ENCODE measurements around the gene UPK3A. TPM values are rescaled to one million over a fixed set of nuclear protein-coding genes. Genes with fewer than 3 reads are reported as not detected.

UPK3A gene
- total and polyA plus RNA-seq, 10 of the 15 experiments (the other 5 are each of a cell fraction or from before 2014, with no cell fraction given): not detected

DNA sequence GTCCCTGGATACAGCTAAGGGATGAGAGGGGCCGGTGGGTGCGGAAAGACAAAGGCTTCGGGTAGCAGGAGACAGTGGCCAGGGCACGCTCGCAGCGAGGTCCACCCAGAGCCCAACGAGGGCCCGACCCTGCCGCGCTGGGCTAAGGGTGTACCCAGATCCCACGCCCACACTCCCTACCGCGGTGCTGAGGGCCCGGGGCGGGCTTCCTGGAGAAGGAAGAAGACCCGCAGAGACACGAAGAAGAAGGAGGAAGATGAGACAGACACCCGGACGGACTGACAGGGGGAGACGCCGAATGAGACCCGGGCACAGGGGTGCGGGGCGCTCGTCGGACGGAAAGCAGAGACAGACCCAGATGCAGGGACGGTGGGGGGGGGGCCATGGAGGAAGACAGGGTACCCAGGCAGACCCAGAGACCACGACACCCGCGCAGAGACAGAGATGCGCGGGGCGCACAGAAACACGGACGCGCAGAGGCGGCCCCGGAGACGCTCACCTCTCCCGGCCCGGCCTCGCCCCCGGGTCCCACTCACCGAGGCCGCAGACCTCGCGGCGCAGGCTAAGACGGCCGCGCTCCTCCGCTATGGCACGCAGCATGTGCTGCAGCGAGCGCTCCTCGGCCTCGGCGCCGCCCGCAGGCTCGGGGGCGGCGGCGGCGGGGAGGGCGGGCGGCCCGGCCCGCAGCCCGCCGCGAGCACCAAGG lies 44.5 kb upstream of the UPK3A start (continued):
- TF ChIP-seq YY1 (IDR thresholded peaks at IDR 0.05; ENCODE audit: low read depth, low read length): 0 out of 2 replicates have a peak, but pooled peaks have one; percentile 15
- TF ChIP-seq, protein P1, sequence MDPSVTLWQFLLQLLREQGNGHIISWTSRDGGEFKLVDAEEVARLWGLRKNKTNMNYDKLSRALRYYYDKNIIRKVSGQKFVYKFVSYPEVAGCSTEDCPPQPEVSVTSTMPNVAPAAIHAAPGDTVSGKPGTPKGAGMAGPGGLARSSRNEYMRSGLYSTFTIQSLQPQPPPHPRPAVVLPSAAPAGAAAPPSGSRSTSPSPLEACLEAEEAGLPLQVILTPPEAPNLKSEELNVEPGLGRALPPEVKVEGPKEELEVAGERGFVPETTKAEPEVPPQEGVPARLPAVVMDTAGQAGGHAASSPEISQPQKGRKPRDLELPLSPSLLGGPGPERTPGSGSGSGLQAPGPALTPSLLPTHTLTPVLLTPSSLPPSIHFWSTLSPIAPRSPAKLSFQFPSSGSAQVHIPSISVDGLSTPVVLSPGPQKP (IDR thresholded peaks at IDR 0.05; ENCODE audit: low read depth, low read length): no peak
- 0 out of 2 replicates have a peak, but pooled peaks have one; percentile 18 for TF ChIP-seq MXI1 (IDR thresholded peaks at IDR 0.05; ENCODE audit: low read depth, low read length)
- peak; percentile 25; the same call in 1 of the 2 replicates for TF ChIP-seq IKZF1 (conservative IDR thresholded peaks at IDR 0.05)
- TF ChIP-seq HDGF (IDR thresholded peaks at IDR 0.05): 0 out of 2 replicates have a peak, but pooled peaks have one; percentile 45
- TF ChIP-seq NR2F1 (conservative IDR thresholded peaks at IDR 0.05): no peak

DNA sequence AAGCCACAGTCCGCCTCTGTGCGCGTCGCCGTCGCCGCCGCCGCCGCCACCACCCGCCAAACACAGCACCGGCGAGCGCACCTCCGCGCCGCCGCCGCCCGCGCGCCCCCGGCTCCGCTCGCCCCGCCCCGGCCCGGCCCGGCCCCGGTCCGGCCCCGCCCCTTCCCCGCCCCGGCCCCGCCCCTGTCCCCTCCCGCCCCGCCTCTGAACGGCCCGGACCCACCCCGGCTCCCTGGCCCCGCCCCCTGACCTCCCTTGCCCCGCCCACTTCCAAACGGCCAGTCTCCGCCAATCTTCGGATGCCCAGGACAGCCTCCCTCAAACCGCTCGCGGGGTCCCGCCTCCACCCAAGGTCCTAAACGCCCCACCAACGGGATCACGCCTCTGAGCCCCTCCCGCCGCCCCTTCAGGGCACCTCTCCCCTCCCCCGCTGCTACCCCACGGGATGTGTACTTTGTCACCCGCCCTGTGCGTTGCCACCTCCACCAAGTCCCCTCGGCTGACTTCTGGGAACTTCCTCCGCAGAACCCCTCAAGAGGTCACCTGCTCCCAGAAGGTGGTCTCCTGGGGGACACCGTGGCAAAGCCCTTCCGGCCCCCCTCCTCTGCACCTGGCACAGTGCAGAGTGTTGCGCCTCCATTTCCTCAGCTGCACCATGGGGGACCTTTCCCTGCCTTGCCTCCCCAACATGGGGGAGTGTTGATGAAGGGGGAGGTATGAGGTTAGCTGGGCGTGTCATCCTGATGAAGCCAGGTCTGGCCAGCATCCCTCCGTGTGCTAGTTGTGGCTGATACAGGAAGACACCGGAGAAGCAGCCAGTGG lies 43.7 kb upstream of the UPK3A start, which contains the start of gene KIAA0930:
Gene KIAA0930 (minus strand): TSS at position 85 of the 822 bp plus-strand sequence. CDS start 191 bp downstream, outside the sequence.
- POLR2A ChIA-PET: no interaction called here
- intact Hi-C loops (cut with micrococcal nuclease; ENCODE audit: unreplicated experiment) (no loop called here), in situ Hi-C loops (cut with MboI) (no loop called here)
- peaks cover 41% of the 10 kb centered on the region for H3K4me1 ChIP-seq (ENCODE audit: control insufficient read depth, insufficient read depth, low read length)
- ATAC-seq (peak; percentile 71), FAIRE-seq (no peak), DNase-seq (ENCODE audit: low read depth, low spot score) (no peak)
- peak within 1 kb of the TSS; percentile 88 for H3K4me3 ChIP-seq
- CTCF ChIA-PET: no interaction called here
- no peaks in the 10 kb centered on the region for H4K20me1 ChIP-seq (ENCODE audit: control insufficient read depth, insufficient read depth)
- peak within 1 kb of the TSS; percentile 71 for H3K27ac ChIP-seq (ENCODE audit: control insufficient read depth, insufficient read depth)
- H3K4me2 ChIP-seq (ENCODE audit: control insufficient read depth, insufficient read depth): peak within 1 kb of the TSS; percentile 98
- WGBS (ENCODE audit: insufficient coverage, insufficient replicate concordance, low lambda C conversion rate, missing lambda C conversion rate): 9% methylated on average over 24 of the region's 66 CpGs
- peak within 1 kb of the TSS; percentile 79 for H2AFZ ChIP-seq (ENCODE audit: control insufficient read depth, low read depth, low read length)
- H3K79me2 ChIP-seq (ENCODE audit: control insufficient read depth, insufficient read depth, low read length): peaks cover 42% of the 10 kb centered on the region
- H3K27me3 ChIP-seq (replicated peaks in 1 of 2; ENCODE audit: control insufficient read depth in 2 of 2, insufficient read depth in 2 of 2, low read length in 1 of 2): no peaks in the 10 kb centered on the region
- peak within 1 kb of the TSS; percentile 73 for H3K9ac ChIP-seq (ENCODE audit: control insufficient read depth, insufficient read depth, low read length)
- RAD21 ChIA-PET (ENCODE audit: unreplicated experiment): no interaction called here
- H3K9me3 ChIP-seq (replicated peaks; ENCODE audit: control insufficient read depth, insufficient read depth, low read length): no peaks in the 10 kb centered on the region
- SMC1A ChIA-PET (ENCODE audit: uncharacterized antibody, unreplicated experiment): no interaction called here
- H3K36me3 ChIP-seq (ENCODE audit: control insufficient read depth in 2 of 2, insufficient read depth in 2 of 2, low read length in 1 of 2): peaks cover 0 to 2% of the 10 kb centered on the region in 2 experiments; a peak in 1 of 4 replicates
- no TSS peak for BruUV-seq (replicated peaks)
- TF ChIP-seq, protein P2, sequence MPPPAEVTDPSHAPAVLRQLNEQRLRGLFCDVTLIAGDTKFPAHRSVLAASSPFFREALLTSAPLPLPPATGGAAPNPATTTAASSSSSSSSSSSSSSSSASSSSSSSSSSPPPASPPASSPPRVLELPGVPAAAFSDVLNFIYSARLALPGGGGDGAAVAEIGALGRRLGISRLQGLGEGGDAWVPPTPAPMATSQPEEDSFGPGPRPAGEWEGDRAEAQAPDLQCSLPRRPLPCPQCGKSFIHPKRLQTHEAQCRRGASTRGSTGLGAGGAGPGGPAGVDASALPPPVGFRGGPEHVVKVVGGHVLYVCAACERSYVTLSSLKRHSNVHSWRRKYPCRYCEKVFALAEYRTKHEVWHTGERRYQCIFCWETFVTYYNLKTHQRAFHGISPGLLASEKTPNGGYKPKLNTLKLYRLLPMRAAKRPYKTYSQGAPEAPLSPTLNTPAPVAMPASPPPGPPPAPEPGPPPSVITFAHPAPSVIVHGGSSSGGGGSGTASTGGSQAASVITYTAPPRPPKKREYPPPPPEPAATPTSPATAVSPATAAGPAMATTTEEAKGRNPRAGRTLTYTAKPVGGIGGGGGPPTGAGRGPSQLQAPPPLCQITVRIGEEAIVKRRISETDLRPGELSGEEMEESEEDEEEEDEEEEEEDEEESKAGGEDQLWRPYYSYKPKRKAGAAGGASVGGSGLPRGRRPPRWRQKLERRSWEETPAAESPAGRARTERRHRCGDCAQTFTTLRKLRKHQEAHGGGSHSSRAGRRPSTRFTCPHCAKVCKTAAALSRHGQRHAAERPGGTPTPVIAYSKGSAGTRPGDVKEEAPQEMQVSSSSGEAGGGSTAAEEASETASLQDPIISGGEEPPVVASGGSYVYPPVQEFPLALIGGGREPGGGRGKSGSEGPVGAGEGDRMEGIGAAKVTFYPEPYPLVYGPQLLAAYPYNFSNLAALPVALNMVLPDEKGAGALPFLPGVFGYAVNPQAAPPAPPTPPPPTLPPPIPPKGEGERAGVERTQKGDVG (CRISPR knock-in tag; IDR thresholded peaks at IDR 0.05): no peak
- no peak for TF ChIP-seq RB1 (IDR thresholded peaks at IDR 0.05; ENCODE audit: borderline replicate concordance)
- TF ChIP-seq, protein P3, sequence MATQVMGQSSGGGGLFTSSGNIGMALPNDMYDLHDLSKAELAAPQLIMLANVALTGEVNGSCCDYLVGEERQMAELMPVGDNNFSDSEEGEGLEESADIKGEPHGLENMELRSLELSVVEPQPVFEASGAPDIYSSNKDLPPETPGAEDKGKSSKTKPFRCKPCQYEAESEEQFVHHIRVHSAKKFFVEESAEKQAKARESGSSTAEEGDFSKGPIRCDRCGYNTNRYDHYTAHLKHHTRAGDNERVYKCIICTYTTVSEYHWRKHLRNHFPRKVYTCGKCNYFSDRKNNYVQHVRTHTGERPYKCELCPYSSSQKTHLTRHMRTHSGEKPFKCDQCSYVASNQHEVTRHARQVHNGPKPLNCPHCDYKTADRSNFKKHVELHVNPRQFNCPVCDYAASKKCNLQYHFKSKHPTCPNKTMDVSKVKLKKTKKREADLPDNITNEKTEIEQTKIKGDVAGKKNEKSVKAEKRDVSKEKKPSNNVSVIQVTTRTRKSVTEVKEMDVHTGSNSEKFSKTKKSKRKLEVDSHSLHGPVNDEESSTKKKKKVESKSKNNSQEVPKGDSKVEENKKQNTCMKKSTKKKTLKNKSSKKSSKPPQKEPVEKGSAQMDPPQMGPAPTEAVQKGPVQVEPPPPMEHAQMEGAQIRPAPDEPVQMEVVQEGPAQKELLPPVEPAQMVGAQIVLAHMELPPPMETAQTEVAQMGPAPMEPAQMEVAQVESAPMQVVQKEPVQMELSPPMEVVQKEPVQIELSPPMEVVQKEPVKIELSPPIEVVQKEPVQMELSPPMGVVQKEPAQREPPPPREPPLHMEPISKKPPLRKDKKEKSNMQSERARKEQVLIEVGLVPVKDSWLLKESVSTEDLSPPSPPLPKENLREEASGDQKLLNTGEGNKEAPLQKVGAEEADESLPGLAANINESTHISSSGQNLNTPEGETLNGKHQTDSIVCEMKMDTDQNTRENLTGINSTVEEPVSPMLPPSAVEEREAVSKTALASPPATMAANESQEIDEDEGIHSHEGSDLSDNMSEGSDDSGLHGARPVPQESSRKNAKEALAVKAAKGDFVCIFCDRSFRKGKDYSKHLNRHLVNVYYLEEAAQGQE (IDR thresholded peaks at IDR 0.05; ENCODE audit: low read depth, low read length): no peak
- TF ChIP-seq, protein P4, sequence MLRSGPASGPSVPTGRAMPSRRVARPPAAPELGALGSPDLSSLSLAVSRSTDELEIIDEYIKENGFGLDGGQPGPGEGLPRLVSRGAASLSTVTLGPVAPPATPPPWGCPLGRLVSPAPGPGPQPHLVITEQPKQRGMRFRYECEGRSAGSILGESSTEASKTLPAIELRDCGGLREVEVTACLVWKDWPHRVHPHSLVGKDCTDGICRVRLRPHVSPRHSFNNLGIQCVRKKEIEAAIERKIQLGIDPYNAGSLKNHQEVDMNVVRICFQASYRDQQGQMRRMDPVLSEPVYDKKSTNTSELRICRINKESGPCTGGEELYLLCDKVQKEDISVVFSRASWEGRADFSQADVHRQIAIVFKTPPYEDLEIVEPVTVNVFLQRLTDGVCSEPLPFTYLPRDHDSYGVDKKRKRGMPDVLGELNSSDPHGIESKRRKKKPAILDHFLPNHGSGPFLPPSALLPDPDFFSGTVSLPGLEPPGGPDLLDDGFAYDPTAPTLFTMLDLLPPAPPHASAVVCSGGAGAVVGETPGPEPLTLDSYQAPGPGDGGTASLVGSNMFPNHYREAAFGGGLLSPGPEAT (IDR thresholded peaks at IDR 0.05; ENCODE audit: low read depth): peak; percentile 29; the same call in 1 of the 2 replicates
- TF ChIP-seq SP1 (IDR thresholded peaks at IDR 0.05; ENCODE audit: low read depth, low read length): peak; percentile 37
